ENCODE data around the gene ARL6IP1. TPM values are rescaled to one million over a fixed set of nuclear protein-coding genes. Genes with fewer than 3 reads are reported as not detected.
A peak's percentile ranks its signal among the peaks of the same experiment; 100 is the strongest.
"Not testable (repeated sequence)": the region's sequence is repeated elsewhere in the genome, so short reads cannot be mapped to it uniquely, and the experiment has no call there.

The ARL6IP1 gene
- total RNA-seq, 2 donors from 2014 or later = 99.5 to 104 TPM

- ATAC-seq = peak; percentile 97
- Mint-ChIP-seq H3K27ac (peak within 1 kb of the TSS; percentile 96), H3K27me3 (no peaks in the 10 kb centered on the region), H3K4me3 (peak within 1 kb of the TSS; percentile 96), H3K36me3 (ENCODE audit: low read depth) (peaks cover 24% of the 10 kb centered on the region), H3K4me1 (peaks cover 49% of the 10 kb centered on the region)
- H3K9me3 ChIP-seq (ENCODE audit: control insufficient read depth, low read length, poor library complexity, severe bottlenecking) = no peaks in the 10 kb centered on the region
- DNase-seq = peak; percentile 79 to 88 (median 84)
Measured at GRCh38 chr16:18789850-18790706, 11.3 kb downstream of the ARL6IP1 start, which contains the start of gene RPS15A. Gene RPS15A (minus strand): TSS chr16:18790334. CDS start chr16:18789113, 1,221 bp downstream.

GRCh38 chr16:18789515-18789849, 11.9 kb downstream of the ARL6IP1 start:
- peaks cover 55% of the 10 kb centered on the region for H3K4me1 Mint-ChIP-seq
- H3K36me3 Mint-ChIP-seq (ENCODE audit: low read depth) = peaks cover 24% of the 10 kb centered on the region
- H3K4me3 Mint-ChIP-seq = peak overlapping the region; percentile 96
- H3K27ac Mint-ChIP-seq = peak overlapping the region; percentile 96
- no peak for ATAC-seq
- H3K9me3 ChIP-seq (ENCODE audit: control insufficient read depth, low read length, poor library complexity, severe bottlenecking) = no peaks in the 10 kb centered on the region
- DNase-seq = no peak
- no peaks in the 10 kb centered on the region for H3K27me3 Mint-ChIP-seq

DNA sequence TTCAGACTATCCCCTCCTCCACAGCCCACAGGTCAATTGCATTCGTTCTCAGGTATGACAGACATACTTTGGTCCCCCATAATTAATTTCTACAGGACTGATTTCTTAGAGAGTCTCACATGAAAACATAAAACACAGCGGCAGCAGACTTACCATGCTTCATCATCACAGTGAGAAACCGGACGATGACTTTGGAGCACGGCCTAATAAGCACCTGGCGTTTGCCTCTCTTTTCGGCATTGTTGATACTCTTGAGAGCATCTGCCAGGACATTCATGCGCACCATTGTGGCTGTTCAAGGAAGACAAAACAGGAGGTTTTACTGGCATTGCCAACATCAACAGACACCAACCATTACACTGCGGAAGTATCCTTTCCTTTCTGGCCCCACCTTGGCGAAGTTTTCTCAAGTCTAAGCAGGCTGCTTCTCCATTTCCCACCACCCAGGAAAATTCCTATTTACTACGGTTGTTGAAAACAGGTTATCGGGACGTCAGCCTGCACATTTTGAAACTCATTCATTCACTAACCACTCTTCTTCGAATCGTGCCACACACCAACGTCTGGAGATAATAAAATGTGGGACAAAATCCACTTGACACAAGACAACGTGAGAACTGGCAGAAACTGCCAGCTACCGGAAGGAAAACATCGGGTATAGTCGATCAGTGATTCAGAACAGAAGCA, 12.4 kb downstream of the ARL6IP1 start:
- ATAC-seq = no peak
- H3K27me3 Mint-ChIP-seq = no peaks in the 10 kb centered on the region
- no peak for DNase-seq

DNA sequence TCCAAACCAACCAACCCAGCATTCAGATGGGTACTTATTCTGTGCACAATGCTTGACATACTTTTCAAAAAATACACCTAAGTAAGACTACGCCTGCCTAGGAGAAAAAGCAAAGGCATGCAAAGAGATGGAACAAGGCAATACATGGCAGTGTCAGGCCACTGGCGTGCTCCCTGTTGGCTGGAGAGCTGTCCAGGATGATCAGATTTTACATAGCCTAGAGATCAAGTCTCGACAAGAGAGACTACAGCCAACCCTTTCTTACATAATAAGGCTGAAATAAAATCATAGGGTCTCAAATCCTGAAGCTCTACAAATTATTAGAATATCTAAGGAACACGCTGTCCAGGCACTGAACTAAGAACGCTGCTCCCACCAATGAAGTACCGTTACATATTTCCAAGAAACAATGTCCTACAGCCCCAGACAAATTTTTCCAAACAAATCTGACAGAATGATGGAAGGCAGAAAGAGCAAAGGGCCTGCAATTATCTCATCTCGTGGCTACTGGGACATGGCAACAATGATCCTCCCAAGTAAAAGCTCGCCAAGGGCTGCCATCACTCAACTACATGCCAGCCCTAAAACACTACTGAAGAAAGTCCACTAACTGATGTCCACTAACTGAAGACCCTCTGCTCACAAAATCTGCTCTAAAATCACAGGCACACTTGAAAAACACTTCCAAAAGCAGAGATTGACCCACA, 16.3 kb downstream of the ARL6IP1 start:
- ATAC-seq = no peak
- Mint-ChIP-seq H3K4me1 (peaks cover 58% of the 10 kb centered on the region), H3K36me3 (ENCODE audit: low read depth) (peaks cover 14% of the 10 kb centered on the region), H3K4me3 (peak overlapping the region; percentile 62), H3K27me3 (no peaks in the 10 kb centered on the region), H3K27ac (peak overlapping the region; percentile 81)
- H3K9me3 ChIP-seq (ENCODE audit: control insufficient read depth, low read length, poor library complexity, severe bottlenecking) = no peaks in the 10 kb centered on the region
- DNase-seq = no peak

More for the DNA sequence above, 12.4 kb downstream of the ARL6IP1 start:
- Mint-ChIP-seq H3K27ac (peak overlapping the region; percentile 96), H3K36me3 (ENCODE audit: low read depth) (peaks cover 22% of the 10 kb centered on the region), H3K4me1 (peaks cover 59% of the 10 kb centered on the region), H3K4me3 (peak overlapping the region; percentile 96)
- H3K9me3 ChIP-seq (ENCODE audit: control insufficient read depth, low read length, poor library complexity, severe bottlenecking) = no peaks in the 10 kb centered on the region

- H3K36me3 Mint-ChIP-seq (ENCODE audit: low read depth) = peaks cover 12% of the 10 kb centered on the region
Measured at GRCh38 chr16:18783430-18784341, 17.7 kb downstream of the ARL6IP1 start.

DNA sequence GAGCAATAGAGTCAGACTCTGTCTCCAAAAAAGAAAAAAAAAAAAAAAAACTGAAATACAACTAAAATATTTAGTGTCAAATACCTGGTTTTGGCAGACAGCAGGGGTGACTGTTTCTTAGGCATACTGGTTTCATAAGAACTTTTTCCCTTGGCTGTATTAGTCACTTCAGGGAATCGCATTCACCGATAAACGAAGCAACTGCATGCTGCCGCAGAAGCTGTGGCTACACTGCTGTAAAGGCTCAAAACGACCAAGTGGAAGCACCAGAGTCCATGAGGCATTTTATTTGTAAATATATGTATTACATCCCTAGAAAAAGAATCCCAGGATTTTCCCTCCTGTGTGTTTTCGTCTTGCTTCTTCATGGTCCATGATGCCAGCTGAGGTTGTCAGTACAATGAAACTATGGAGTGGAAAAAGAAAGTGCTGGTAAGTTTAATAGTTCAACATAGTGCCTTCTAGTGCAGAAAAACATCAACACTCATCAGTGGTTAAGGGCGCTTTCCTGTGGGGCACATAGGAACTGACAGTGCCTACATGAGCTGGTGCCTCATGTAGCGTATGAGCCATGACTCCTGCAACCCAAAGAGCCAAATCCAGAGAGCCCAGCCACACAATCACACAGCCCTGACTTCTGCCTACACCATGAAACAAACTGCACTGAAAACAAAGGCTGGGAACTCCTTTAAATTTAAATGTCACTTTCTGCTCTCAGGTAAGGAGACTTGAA, 18.5 kb downstream of the ARL6IP1 start:
- Mint-ChIP-seq H3K4me3 (no peak overlapping the region), H3K4me1 (peaks cover 38% of the 10 kb centered on the region), H3K27me3 (no peaks in the 10 kb centered on the region), H3K36me3 (ENCODE audit: low read depth) (peaks cover 7% of the 10 kb centered on the region), H3K27ac (peak overlapping the region; percentile 81)
- DNase-seq (no peak), ATAC-seq (peak; percentile 74)
- no peaks in the 10 kb centered on the region for H3K9me3 ChIP-seq (ENCODE audit: control insufficient read depth, low read length, poor library complexity, severe bottlenecking)

More at GRCh38 chr16:18783430-18784341, 17.7 kb downstream of the ARL6IP1 start:
- peak; percentile 10 for ATAC-seq
- Mint-ChIP-seq H3K4me1 (peaks cover 46% of the 10 kb centered on the region), H3K27me3 (no peaks in the 10 kb centered on the region), H3K27ac (peak overlapping the region; percentile 81), H3K4me3 (peak overlapping the region; percentile 19)
- H3K9me3 ChIP-seq (ENCODE audit: control insufficient read depth, low read length, poor library complexity, severe bottlenecking) = no peaks in the 10 kb centered on the region
- no peak for DNase-seq

GRCh38 chr16:18781232-18781631, 20.1 kb downstream of the ARL6IP1 start:
- not testable (repeated sequence) for ATAC-seq; H3K4me3 Mint-ChIP-seq; H3K27me3 Mint-ChIP-seq; DNase-seq; H3K9me3 ChIP-seq (ENCODE audit: control insufficient read depth, low read length, poor library complexity, severe bottlenecking); H3K36me3 Mint-ChIP-seq (ENCODE audit: low read depth); H3K27ac Mint-ChIP-seq
- peaks cover 27% of the 10 kb centered on the region for H3K4me1 Mint-ChIP-seq

DNA sequence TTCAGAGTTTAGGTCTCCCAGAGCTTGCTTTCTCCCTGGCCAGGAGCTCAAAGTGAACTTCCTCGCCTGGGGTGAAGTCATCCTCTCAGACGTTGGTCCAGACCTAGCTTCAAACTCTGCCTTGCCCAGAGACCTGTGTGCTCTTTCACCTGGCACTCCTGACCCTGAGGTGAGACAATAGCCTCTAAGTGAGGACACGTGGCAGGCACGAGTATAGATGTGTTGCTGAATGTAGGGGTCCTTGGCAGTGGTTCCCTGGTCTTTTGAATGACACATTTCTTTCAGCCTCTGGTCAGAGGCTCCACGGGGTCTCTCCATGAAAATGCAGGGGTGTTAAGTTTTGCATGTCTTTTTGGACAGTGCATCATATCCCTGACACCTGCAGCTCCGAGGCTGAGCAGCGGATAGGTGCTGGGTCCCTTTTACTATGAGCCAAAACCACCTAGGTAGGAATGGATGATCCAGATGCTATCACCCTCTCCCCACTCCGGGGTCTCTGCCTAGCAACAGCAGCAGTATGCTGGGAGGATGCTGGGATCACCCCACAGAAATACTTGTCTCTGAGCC, 20.8 kb downstream of the ARL6IP1 start:
- not testable (repeated sequence) for H3K4me3 Mint-ChIP-seq; H3K27me3 Mint-ChIP-seq; H3K27ac Mint-ChIP-seq; H3K9me3 ChIP-seq (ENCODE audit: control insufficient read depth, low read length, poor library complexity, severe bottlenecking); DNase-seq; ATAC-seq; H3K36me3 Mint-ChIP-seq (ENCODE audit: low read depth)
- peaks cover 21% of the 10 kb centered on the region for H3K4me1 Mint-ChIP-seq

DNA sequence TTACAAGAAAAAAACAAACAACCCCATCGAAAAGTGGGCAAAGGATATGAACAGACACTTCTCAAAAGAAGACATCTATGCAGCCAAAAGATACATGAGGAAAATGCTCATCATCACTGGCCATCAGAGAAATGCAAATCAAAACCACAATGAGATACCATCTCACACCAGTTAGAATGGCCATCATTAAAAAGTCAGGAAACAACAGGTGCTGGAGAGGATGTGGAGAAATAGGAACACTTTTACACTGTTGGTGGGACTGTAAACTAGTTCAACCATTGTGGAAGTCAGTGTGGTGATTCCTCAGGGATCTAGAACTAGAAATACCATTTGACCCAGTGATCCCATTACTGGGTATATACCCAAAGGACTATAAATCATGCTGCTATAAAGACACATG, 23.7 kb downstream of the ARL6IP1 start:
- not testable (repeated sequence) for DNase-seq; H3K9me3 ChIP-seq (ENCODE audit: control insufficient read depth, low read length, poor library complexity, severe bottlenecking); H3K27ac Mint-ChIP-seq; H3K36me3 Mint-ChIP-seq (ENCODE audit: low read depth); H3K27me3 Mint-ChIP-seq; H3K4me3 Mint-ChIP-seq; ATAC-seq; H3K4me1 Mint-ChIP-seq

DNA sequence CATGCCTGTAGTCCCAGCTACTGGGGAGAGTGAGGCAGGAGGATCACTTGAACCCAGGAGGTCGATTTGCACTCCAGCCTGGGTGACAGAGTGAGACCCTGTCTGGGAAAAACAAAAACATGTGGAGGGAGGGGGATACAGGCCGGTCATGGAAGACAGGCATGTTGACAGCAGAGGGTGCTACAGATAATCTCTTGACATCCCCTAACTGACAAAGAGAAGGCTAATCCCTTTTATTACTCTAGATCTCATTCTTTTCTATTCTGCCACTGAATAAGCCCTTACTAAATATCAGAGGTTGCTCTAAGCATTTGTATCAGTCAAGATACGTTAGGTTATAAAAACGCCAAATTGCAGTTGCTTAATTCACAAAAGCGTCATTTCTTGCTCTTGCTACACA, 25.0 kb downstream of the ARL6IP1 start:
- DNase-seq; H3K36me3 Mint-ChIP-seq (ENCODE audit: low read depth); H3K9me3 ChIP-seq (ENCODE audit: control insufficient read depth, low read length, poor library complexity, severe bottlenecking); H3K4me1 Mint-ChIP-seq; H3K27ac Mint-ChIP-seq; ATAC-seq; H3K4me3 Mint-ChIP-seq; H3K27me3 Mint-ChIP-seq: not testable (repeated sequence)

- not testable (repeated sequence) for H3K9me3 ChIP-seq (ENCODE audit: control insufficient read depth, low read length, poor library complexity, severe bottlenecking); ATAC-seq; H3K27me3 Mint-ChIP-seq; H3K36me3 Mint-ChIP-seq (ENCODE audit: low read depth); H3K4me1 Mint-ChIP-seq; H3K27ac Mint-ChIP-seq; DNase-seq
- peak overlapping the region; percentile 21 for H3K4me3 Mint-ChIP-seq
Measured at GRCh38 chr16:18774651-18775050, 26.7 kb downstream of the ARL6IP1 start.

DNA sequence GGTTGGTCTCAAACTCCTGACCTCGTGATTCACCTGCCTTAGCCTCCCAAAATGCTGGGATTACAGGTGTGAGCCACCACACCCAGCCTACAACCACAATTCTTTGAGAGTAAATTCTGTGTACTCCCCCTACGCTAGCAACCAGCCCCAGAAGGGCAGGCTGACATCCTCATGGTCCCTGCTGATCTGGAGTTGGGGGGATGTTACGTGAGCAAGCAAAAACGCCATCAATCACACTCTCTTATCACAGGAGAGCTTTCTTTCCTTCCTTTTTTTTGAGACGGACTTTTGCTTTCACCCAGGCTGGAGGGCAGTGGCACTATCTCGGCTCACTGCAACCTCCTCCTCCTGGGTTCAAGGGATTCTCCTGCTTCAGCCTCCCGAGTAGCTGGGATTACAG, 29.2 kb downstream of the ARL6IP1 start:
- H3K9me3 ChIP-seq (ENCODE audit: control insufficient read depth, low read length, poor library complexity, severe bottlenecking); H3K27me3 Mint-ChIP-seq; DNase-seq; H3K4me3 Mint-ChIP-seq; H3K36me3 Mint-ChIP-seq (ENCODE audit: low read depth); ATAC-seq; H3K4me1 Mint-ChIP-seq: not testable (repeated sequence)
- H3K27ac Mint-ChIP-seq = peak overlapping the region; percentile 67
